NCI-H2029 treated with DMSO at 0.1 percent for 48 hours (cell line): ENCODE results near the gene METRN.

Source experiments
- DNase-seq: peaks from one replicate; lab custom pipeline; 2025; lab: John Stamatoyannopoulos, UW

The METRN gene

DNA sequence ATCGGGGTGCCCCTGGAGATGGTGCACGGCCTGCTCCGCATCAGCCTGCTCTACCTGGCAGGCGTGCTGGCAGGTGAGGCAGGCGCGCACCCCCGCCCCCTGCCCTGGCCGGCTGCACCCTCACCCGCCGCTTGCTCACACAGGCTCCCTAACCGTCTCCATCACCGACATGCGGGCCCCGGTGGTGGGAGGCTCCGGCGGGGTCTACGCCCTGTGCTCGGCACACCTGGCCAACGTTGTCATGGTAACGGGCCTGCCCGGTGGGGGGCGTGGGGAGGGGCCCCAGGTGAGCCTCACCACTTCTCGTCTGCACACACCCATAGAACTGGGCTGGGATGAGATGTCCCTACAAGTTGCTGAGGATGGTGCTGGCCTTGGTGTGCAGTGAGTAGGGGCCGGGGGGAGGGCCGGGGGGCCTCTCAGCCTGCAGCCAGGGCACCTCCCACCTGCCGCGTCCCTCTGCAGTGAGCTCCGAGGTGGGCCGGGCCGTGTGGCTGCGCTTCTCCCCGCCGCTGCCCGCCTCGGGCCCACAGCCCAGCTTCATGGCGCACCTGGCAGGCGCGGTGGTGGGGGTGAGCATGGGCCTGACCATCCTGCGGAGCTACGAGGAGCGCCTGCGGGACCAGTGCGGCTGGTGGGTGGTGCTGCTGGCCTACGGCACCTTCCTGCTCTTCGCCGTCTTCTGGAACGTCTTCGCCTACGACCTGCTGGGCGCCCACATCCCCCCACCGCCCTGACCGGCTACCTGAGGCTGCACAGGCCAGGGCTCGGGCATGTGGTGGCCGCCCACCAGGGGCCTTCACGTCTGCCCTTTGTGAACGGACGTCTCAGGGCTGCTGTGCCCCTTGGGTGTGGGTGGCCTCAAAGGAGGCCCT lies 37.4 kb upstream of the METRN start:
- DNase-seq, result no peak

GRCh38 chr16:678209-678857 lies 36.6 kb upstream of the METRN start:
- DNase-seq, result no peak

DNA sequence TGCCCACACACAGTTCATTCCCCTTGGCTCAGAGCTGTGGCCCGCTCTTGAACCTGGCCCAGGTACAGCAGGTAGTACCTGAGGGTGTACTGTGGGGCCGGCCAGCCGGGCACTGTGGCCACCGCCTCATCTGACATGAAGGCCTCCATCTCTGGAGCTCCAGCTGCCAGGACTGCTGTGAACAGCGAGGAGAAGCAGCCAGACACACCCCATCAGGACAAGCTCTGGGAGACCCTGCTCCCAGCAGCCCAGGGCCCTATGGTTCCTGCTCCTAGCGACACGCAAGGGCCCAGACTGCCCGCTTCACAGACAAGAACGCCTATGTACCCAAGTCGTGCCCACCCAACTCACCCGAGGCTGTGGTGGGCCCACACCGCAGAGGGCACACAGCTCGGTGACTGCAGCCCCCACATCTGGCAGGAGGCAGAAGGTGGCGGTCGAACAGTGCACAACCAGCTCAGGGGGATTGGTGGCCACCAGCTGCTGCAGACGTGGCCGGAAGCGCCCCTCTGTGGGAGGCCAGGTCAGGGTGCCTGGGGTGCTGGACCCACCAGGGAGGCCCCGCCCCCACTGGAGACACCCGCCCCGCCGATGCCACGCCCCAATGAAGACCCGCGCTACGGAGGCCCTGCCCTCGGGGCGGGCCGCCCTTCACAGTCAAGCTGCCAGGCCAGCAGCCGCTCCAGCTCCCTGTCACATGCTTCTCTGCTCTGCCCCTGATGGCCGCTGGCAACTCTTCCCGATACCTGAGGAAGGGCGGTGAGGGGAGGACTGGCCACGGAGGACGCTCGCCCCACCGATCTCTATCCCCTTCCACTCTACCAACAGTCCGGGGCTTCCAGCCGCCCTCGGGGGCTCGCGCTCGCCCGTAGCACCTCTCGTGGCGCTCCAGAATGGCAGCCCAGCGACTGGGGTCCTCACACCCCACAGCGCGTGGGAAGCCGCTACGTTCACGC lies 35.8 kb upstream of the METRN start:
- DNase-seq, result peak; percentile 26

- DNase-seq, result peak; percentile 65
Measured at GRCh38 chr16:679814-680624, 34.9 kb upstream of the METRN start, which contains the start of gene STUB1. Gene STUB1 (plus strand): TSS chr16:680410. CDS start chr16:680526, 116 bp downstream.

DNA sequence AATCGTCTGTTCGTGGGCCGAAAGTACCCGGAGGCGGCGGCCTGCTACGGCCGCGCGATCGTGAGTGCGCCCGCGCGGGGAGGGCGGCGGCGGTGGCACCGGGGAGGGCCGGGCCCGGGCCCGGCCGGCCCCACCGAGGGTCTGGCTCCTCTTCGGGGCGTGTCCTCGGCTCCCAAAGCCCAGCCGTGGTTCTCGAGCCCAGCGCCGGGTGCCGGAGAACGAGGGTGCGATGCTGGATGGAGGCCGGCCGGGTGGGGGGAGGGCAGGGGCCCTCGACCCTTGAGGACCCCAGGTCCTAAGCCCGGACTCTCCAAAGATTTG lies 34.3 kb upstream of the METRN start:
- DNase-seq, result no peak

- DNase-seq, result no peak
Measured at GRCh38 chr16:680967-681745, 33.8 kb upstream of the METRN start.

DNA sequence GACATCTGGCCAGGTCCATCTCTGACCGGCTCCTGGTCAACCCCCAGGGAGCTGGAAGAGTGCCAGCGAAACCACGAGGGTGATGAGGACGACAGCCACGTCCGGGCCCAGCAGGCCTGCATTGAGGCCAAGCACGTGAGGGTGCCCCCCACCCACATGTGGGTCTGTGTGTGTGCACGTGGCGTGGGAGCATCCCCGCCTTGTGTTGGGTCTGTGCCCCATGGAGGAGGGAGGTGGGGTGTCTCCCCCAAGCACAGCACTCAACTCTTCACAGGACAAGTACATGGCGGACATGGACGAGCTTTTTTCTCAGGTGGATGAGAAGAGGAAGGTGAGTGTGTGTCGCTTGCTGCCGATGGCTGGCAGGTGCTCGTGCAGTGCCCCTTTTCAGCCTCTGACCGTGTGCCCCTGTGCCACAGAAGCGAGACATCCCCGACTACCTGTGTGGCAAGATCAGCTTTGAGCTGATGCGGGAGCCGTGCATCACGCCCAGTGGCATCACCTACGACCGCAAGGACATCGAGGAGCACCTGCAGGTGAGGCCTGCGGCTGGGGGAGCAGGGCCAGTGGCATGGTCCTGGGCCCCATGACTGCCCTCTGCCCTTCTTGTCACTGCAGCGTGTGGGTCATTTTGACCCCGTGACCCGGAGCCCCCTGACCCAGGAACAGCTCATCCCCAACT lies 33.0 kb upstream of the METRN start:
- DNase-seq, result no peak

GRCh38 chr16:682493-683395 lies 32.2 kb upstream of the METRN start:
- no peak for DNase-seq

DNA sequence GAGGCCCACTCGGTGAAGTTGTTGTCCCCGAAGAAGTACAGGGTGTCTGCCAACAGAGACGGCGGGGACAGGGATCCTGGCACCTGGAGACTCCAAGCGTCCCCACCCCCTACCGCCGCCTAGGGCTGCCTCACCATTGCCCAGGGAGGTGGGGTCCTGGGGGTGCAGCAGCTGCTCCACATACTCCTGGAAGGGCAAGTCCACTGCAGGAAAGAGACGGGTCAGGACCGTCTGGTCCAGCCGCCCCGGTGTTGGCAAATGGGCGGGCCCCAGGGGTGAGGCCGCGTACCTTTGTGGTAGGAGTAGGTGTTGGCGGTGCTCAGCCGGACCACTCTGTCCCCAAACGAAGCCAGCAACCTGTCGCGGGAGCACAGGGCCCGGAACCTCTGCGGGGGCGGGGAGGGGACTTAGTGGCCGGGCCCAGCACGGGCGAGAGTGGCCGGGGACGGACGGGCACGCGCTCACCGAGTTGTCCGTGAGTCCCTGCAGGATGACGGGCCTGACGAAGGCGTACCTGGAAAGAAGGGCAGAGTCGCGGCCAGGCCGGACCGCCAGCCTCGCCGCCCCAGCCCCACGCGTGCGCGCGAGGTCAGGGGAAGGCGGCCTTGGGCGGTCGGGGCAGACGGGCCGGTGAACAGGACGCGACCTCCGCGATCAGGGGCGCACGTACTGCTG lies 31.4 kb upstream of the METRN start:
- no peak for DNase-seq

GRCh38 chr16:684071-684794 lies 30.7 kb upstream of the METRN start, which contains the start of gene JMJD8:
Gene JMJD8 (minus strand): TSS chr16:684334. CDS start chr16:684319, 15 bp downstream.
- DNase-seq, result peak; percentile 51

DNA sequence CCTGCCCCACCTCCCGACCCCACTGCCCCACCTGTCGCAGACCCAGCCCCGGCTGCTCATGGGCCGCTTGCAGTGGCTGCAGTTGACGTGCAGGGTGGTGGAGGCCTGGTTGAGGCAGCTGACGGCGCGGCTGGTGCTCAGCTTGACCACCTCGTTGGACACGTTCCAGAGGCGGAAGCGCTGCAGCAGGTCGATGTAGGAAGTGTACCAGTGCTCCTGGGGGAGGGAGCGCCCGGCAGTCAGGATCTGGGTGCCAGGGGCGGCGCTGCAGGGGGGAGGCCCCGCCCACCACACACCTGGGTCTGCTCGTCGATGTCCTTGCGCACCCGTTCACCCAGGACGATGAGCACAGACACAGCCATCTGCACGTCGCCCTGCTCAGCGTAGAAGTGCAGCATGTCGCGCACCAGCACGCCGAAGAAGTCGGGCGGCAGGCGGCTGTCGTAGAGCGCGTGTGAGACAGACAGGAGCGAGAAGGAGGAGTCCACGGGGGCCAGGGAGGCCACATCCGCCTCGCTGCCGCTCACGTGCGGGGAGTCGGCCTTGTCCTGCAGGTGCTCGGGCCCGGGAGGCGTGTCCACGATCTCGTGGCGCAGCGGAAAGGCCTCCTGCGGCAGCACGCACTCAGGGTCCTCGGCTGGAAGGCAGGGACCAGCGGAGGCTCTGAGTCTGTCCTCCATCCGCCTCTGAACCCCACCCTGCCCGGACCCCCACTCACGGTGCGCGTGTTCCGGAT lies 29.8 kb upstream of the METRN start:
- DNase-seq, result peak; percentile 78

GRCh38 chr16:685967-686366 lies 29.0 kb upstream of the METRN start:
- DNase-seq, result peak; percentile 32

DNA sequence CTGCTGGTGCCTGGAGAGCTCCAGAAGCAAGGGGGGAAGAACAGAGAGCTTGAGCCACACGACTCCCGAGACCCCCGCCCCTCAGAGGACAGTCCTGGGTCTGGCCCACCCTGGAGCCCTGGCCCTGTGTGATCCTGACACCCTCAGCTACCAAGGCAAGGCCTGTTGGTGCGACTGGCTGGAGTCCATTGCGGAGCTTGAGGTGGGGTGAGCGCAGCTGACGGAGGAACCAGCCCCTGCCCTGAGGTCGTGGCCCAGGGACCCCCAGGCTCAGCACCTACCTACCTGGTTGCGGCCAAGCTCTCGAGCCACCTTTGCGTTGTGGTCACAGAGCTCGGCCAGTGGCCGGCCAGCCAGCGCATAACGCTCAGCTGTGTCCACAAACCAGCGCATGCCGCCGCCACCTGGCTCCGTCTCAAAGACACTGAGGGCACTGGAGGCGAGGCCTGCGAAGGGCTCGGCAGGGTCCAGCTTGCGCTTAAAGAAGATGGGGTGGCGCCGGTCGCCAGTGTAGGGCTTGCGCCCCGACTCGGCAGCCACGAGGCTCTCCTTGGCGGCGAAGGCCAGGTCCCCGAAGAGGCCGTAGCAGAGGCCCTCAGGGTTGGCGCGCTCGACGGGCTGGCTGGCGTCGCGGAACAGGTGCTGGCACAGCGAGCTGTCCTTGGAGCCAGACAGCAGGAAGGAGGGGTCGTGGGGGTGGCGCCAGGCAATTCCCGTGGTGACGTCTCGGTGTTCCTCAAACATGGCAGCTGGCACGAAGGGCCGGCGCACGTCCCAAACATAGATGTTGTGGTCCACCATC lies 28.3 kb upstream of the METRN start:
- no peak for DNase-seq

DNA sequence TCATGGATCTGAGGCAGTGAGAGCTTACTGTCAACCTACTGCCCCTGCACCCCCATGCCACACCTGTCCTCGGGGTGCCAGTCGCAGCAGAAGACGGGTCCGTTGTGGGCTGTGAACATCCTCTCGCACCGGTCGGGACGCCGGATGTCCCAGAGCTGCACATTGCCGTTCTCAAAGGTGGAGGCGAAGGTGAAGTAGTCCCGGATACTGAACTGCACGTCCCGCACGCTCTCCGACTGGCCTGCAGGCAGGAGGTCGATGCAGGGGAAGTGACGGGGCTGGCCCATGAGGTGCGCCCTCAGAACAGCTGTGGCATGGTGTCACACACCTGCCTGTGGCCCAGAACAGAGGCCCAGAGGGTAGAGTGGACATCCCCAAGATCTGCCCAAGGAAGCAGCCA lies 27.4 kb upstream of the METRN start:
- DNase-seq, result no peak

GRCh38 chr16:689175-689897 lies 25.6 kb upstream of the METRN start:
- DNase-seq, result no peak
